GM12892 (cell line): ENCODE data around the gene FFAR2.

Experiments used
- POLR2A ChIP-seq: IDR thresholded peaks from 2 replicates; pipeline ENCODE4 v1.6.1; 2011; ENCODE audit warnings: low read depth, low read length, control low read depth
- POLR2AphosphoS5 ChIP-seq: IDR thresholded peaks from 2 replicates; pipeline ENCODE4 v1.6.1; 2011; ENCODE audit warnings: low read depth, low read length, control low read depth

DNA sequence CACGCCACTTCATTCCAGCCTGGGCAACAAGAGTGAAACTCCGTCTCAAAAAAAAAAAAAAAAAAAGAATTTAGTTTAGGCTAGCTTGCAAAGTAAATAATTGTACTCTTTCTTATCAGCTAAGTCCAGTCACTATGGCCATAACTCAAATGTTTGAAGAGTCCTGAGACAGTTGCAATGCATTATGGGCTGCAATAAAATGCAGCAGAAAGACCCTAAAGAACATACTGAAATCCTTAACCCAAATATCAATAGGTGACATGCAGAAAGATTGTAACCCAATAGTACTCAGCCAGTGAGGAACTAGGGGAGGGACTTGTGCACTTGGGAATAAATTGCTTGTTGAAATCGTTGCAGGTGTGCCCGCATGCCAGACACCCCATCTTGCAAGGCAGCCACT is 20.9 kb upstream of the FFAR2 start:
- TF ChIP-seq POLR2A (no peak), POLR2AphosphoS5 (no peak)
